Measurements from ENCODE around the gene MTM1. TPM values are rescaled to one million over a fixed set of nuclear protein-coding genes. Genes with fewer than 3 reads are reported as not detected.

MTM1 gene
- total and polyA plus RNA-seq, 9 of the 15 experiments (the other 6 are each of a cell fraction or from before 2014, with no cell fraction given), result 5.6 to 13.3 (median 9.5) TPM

GRCh38 chrX:150651906-150652305 lies 83.5 kb downstream of the MTM1 start (continued):
- TF ChIP-seq MGA (IDR thresholded peaks at IDR 0.05), result no peak
- TF ChIP-seq, protein P1, sequence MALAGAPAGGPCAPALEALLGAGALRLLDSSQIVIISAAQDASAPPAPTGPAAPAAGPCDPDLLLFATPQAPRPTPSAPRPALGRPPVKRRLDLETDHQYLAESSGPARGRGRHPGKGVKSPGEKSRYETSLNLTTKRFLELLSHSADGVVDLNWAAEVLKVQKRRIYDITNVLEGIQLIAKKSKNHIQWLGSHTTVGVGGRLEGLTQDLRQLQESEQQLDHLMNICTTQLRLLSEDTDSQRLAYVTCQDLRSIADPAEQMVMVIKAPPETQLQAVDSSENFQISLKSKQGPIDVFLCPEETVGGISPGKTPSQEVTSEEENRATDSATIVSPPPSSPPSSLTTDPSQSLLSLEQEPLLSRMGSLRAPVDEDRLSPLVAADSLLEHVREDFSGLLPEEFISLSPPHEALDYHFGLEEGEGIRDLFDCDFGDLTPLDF (CRISPR knock-in tag; IDR thresholded peaks at IDR 0.05), result no peak
- TF ChIP-seq, protein P2, sequence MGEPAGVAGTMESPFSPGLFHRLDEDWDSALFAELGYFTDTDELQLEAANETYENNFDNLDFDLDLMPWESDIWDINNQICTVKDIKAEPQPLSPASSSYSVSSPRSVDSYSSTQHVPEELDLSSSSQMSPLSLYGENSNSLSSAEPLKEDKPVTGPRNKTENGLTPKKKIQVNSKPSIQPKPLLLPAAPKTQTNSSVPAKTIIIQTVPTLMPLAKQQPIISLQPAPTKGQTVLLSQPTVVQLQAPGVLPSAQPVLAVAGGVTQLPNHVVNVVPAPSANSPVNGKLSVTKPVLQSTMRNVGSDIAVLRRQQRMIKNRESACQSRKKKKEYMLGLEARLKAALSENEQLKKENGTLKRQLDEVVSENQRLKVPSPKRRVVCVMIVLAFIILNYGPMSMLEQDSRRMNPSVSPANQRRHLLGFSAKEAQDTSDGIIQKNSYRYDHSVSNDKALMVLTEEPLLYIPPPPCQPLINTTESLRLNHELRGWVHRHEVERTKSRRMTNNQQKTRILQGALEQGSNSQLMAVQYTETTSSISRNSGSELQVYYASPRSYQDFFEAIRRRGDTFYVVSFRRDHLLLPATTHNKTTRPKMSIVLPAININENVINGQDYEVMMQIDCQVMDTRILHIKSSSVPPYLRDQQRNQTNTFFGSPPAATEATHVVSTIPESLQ (CRISPR knock-in tag; IDR thresholded peaks at IDR 0.05), result no peak
- no peak for TF ChIP-seq COPS2 (conservative IDR thresholded peaks at IDR 0.05)
- no peak for TF ChIP-seq KHSRP (IDR thresholded peaks at IDR 0.05)
- TF ChIP-seq SLC30A9 (CRISPR knock-in tag; IDR thresholded peaks at IDR 0.05), result no peak
- no peak for TF ChIP-seq WHSC1 (IDR thresholded peaks at IDR 0.05; ENCODE audit: low read length)
- TF ChIP-seq, protein P3, sequence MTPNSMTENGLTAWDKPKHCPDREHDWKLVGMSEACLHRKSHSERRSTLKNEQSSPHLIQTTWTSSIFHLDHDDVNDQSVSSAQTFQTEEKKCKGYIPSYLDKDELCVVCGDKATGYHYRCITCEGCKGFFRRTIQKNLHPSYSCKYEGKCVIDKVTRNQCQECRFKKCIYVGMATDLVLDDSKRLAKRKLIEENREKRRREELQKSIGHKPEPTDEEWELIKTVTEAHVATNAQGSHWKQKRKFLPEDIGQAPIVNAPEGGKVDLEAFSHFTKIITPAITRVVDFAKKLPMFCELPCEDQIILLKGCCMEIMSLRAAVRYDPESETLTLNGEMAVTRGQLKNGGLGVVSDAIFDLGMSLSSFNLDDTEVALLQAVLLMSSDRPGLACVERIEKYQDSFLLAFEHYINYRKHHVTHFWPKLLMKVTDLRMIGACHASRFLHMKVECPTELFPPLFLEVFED (CRISPR knock-in tag; conservative IDR thresholded peaks at IDR 0.05), result no peak
- TF ChIP-seq, protein P4, sequence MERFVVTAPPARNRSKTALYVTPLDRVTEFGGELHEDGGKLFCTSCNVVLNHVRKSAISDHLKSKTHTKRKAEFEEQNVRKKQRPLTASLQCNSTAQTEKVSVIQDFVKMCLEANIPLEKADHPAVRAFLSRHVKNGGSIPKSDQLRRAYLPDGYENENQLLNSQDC (CRISPR knock-in tag; IDR thresholded peaks at IDR 0.05), result no peak
- no peak for TF ChIP-seq SMAD2 (IDR thresholded peaks at IDR 0.05; ENCODE audit: low read depth, low read length)
- no peak for TF ChIP-seq ETV5 (CRISPR knock-in tag; IDR thresholded peaks at IDR 0.05; ENCODE audit: low read depth)
- no peak for TF ChIP-seq PHF21A (IDR thresholded peaks at IDR 0.05; ENCODE audit: borderline replicate concordance, low read depth)
- no peak for TF ChIP-seq NBN (IDR thresholded peaks at IDR 0.05; ENCODE audit: low read depth)
